HG03520 (cell line): ENCODE data around the gene PSMA5.
"Not testable (repeated sequence)": the region's sequence is repeated elsewhere in the genome, so short reads cannot be mapped to it uniquely, and the experiment has no call there.

Source experiments
- ATAC-seq: cut with Tn5 transposase; IDR thresholded peaks from one replicate; pipeline ENCODE4 v1.9.1; 2021; ENCODE audit warnings: mild to moderate bottlenecking, moderate library complexity; ENCODE audit not compliant: unreplicated experiment

Gene PSMA5

GRCh38 chr1:109426281-109427170, at the start of gene PSMA5:
Gene PSMA5, minus strand, starts transcription at chr1:109426448. Its CDS starts 118 bp downstream, at chr1:109426330.
- ATAC-seq = peak; percentile 94

GRCh38 chr1:109475261-109475660, 49.0 kb upstream of the PSMA5 start:
- ATAC-seq = no peak

GRCh38 chr1:109474697-109475096, 48.4 kb upstream of the PSMA5 start:
- ATAC-seq = no peak

GRCh38 chr1:109473284-109474057, 47.2 kb upstream of the PSMA5 start:
- ATAC-seq = not testable (repeated sequence)

DNA sequence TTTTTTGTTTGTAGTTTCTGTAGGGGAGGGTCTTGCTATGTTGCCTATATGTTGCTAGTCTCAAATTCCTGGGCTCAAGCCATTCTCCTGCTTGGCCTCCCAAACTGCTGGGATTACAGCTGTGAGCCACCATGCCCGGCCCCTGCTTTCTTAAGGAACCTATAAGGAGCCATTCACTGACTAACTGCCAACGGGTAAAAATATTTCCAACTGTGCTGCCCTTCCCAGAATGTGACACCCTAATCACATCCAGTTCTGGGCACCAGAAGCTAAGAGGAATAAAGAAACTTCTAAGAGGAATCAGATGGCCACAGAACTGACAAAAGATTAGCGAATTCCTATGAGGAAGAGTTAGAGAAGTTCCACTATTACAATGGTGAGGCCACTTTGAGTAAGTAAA, 46.5 kb upstream of the PSMA5 start:
- no peak for ATAC-seq

DNA sequence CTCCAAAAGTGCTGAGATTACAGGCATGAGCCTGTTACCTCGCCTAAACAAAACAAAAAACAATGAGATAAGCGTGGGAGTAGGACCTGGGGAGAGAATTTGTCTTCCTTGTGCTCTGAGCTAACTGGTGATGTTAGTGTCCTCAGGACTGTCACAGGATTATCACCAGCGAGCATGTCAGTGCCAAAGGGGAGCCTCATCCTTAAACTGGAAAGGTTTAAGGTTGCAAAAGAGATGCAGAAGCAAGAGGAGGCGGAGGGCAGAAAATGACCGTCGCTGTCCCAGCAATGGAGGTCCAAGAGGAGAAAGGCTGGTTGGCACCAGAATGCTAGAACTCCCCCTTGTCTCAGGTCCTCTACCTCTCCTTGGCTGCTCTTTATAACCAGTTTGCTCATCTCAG, 44.0 kb upstream of the PSMA5 start:
- no peak for ATAC-seq

- no peak for ATAC-seq
Measured at GRCh38 chr1:109468903-109469302, 42.7 kb upstream of the PSMA5 start.

- no peak for ATAC-seq
Measured at GRCh38 chr1:109468061-109468460, 41.8 kb upstream of the PSMA5 start.

DNA sequence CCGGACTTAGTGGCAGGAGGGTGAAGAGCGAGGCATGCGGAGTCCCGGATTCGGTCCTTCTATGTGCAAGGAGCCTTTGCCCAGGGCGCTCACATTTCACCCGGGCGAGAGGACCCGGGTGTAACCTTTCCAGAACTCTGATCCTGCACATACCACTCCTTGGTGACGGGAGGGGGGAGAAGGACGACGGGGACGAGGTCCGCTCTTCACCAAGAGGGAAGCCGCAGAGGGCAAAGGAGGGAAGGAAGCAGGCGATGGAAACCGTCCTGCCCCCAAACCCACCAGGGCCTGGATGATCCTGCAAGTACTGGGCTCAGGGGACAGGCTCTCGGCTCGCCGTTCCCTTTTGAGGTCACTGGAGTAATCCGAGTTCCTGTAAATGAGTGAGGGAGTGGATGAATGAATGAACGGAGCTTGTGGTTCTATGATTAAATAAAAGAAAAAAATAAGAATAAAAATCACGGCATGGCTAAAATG, 41.1 kb upstream of the PSMA5 start:
- no peak for ATAC-seq

DNA sequence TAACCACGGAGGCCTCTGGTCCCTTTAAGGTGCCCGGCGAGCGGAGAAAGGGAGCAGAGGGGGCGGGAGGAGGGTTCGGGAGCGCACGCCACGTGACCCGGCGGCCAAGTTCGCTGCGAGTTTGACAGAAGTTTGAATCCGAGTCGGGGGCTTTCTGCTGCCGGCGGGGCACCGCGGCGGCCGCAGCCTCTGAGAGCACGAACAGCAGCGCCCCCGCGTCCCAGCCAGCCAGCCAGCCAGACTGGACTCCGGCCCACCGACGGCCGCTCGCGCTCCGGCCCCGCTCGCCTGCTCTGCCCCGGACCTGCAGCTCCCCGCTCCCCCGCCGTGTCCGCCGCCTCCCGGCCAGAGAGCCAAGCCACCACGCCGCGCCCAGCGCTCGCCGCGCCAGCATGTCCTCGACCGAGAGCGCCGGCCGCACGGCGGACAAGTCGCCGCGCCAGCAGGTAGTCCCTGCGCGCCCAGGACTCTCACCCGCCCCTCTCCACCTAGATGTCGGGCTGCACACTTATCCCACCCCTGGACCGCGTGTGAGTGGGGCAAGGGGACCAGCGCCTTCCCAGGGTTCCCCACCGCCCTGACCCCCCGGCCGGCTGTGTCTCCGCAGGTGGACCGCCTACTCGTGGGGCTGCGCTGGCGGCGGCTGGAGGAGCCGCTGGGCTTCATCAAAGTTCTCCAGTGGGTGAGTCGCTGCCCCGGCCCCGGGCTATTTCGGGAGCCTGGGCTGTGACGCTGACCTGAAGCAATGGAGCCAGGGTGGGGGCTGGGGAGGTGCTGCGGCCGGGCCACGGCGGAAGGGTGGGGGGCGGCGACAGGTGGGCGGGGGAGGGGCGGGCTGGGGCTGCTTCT, 40.4 kb upstream of the PSMA5 start, which contains the start of gene SYPL2:
TSS of gene SYPL2 (plus strand) at position 95 of the 849 bp plus-strand sequence. CDS start at position 393, 298 bp downstream.
- ATAC-seq = no peak

- no peak for ATAC-seq
Measured at GRCh38 chr1:109466125-109466451, 39.8 kb upstream of the PSMA5 start.

DNA sequence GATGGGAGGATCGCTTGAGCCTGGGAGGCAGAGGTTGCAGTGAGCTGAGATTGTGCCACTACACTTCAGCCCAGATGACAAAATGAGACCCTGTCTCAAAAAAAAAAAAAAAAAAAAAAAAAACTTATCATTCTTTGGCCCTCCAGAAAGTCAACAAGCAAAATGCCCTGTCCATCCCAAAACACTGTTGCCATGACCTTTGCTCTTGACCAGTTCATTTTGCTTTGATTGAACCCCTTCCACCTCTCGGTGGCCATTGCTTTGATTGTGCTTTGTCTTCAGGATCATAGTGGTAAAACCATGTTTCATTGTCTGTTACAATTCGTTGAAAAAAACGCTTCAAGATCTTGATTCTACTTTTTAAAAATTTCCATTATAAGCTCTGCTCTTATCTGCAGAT, 31.6 kb upstream of the PSMA5 start:
- ATAC-seq = no peak

GRCh38 chr1:109454497-109455133, 28.4 kb upstream of the PSMA5 start:
- ATAC-seq = no peak

DNA sequence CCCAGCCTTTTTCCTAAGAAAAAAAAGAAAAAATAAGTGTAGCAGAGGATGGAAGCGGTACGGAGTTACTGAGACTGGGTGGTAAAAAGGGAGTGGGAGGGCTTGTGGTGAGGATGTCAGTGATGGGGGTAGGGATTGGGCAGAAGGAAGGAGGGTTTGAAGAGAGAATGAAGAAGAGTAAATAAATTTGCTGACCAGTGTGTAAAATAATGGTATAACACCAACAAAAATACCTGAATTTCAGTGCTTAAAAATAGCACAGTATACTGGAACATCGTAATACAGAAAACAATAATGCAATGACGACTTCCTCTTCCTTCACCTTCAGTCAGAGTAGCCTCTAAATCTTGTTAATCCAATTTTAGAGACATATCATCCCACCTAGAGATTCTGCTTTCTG, 21.3 kb upstream of the PSMA5 start:
- no peak for ATAC-seq

- ATAC-seq = not testable (repeated sequence)
Measured at GRCh38 chr1:109445949-109446695, 19.9 kb upstream of the PSMA5 start.

DNA sequence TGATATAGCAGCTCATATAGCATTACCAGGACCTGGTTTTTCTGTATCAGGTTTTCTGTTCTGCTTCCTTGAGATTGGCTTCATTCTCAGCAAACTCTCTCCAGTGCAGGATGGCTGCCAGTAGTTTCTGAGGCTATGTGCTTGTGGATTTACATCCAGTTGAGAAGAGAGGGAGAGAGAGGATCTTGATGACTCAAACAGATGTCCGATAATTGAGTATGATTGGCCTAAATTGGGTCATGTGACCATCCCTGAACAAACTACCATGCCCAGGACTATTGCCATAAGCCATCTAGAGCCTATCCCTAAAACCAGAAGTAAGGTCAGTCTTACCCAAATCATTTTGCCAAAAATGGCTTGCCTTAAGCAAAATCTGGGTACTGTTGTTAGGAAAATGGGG, 18.1 kb upstream of the PSMA5 start:
- no peak for ATAC-seq

DNA sequence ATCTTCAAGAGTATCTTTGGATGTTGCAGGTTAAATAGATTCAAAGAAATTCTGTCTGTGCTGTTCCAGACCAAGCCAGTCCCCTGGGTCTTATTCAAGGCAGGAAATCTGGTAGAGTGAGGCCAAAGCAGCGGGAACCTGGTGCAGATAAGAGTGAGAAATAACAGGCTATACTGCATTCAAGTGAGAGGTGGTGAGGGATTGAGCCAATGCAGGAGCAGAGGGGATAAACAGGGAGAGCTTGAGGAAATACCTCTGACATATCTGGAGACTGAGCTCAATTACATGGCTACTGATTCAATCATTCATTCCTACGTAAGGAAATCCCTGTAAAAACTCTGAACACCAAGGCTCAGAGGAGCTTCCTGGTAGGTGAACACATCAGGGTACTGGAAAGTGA, 17.2 kb upstream of the PSMA5 start:
- ATAC-seq = no peak

DNA sequence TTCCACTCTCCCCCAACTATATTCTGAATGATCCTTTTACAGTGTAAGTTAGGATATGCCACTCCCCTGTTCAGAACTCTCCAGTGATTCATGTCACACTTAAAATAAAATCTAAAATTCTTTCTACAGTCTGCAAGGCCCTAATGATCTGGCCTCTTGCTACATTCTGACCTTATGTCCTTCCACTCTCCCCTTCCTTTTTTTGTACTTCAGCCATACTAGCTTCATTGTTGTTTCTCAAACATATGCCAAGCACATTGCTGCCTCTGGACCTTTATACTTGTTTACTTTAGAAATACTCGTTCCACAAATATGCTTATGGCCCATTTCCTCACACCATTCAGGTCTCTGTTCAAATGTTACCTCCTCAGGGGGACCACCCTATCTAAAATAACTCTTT, 14.8 kb upstream of the PSMA5 start:
- ATAC-seq = no peak

DNA sequence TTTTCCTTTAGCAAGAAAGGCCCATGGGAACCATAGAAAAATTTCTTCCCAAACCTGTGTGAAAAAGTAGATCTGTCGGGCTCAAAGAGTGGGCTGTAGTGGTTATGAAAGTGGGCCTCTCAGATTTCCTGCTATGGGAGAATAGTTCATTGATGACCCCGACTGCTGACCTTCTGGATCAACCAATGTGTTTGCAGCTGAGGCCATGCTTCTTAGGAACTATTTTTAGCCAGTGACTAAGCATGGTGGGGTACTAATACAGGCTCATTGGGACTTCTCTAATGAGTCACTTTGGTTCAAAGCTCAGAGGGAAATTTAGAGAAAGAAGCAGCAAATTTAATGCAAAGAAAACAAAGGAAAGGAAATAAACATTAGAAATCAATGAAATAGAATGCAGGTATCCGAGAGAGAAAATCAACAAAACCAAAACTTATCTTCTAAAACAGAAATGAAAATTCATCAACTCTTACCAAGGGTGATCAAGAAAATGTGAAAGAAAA, 12.6 kb upstream of the PSMA5 start:
- ATAC-seq = no peak

DNA sequence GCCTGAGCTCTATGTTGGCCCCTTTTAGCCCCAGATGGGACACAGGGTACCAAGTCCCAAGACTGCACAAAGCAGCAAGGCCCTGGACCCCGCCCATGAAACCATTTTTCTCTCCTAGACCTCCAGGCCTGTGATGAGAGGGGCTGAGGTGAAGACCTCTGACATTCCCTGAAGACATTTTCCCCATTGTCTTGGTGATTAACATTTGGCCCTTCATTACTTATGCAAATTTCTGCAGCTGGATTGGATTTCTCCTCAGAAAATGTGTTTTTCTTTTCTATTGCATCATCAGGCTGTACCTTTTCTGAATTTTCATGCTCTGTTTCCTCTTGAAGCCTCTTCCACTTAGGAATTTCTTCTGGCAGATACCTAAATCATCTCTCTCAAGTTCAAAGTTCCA, 8.2 kb upstream of the PSMA5 start:
- no peak for ATAC-seq
